KMS-11 (cell line): Measurements from ENCODE around the gene LRRC4C.

Experiments
- H2AFZ ChIP-seq: fragments of 200-600 bp; sonication (generic); 2 replicates; pipeline ENCODE4 v1.6.1; 2016; ENCODE audit warnings: antibody characterized with exemption, mixed run types, low read depth
- H3K27ac ChIP-seq: fragments of 200-600 bp; sonication (generic); 2 replicates; pipeline ENCODE4 v1.6.1; 2016; ENCODE audit warnings: mild to moderate bottlenecking, mixed run types
- H3K27me3 ChIP-seq: fragments of 200-600 bp; sonication (generic); 2 replicates; pipeline ENCODE4 v1.6.1; 2017; ENCODE audit warnings: mild to moderate bottlenecking, low read depth, mixed run types, moderate library complexity; ENCODE audit not compliant: insufficient read depth
- H3K36me3 ChIP-seq: fragments of 200-600 bp; sonication (generic); 2 replicates; pipeline ENCODE4 v1.6.1; 2017; ENCODE audit warnings: mild to moderate bottlenecking, mixed run types; ENCODE audit not compliant: insufficient read depth
- H3K4me1 ChIP-seq: fragments of 200-600 bp; sonication (generic); 2 replicates; pipeline ENCODE4 v1.6.1; 2016; ENCODE audit warnings: mild to moderate bottlenecking, low read depth, mixed run types; ENCODE audit not compliant: poor library complexity, severe bottlenecking
- H3K4me2 ChIP-seq: fragments of 200-600 bp; sonication (generic); 2 replicates; pipeline ENCODE4 v1.7.0; 2016; ENCODE audit warnings: mild to moderate bottlenecking, mixed run types
- H3K4me3 ChIP-seq: fragments of 200-600 bp; sonication (generic); IDR thresholded peaks from 2 replicates; pipeline ENCODE4 v1.6.1; 2017; ENCODE audit warnings: low read depth, low read length, mixed read lengths; ENCODE audit not compliant: insufficient read depth
- H3K79me2 ChIP-seq: fragments of 200-600 bp; sonication (generic); 2 replicates; pipeline ENCODE4 v1.6.1; 2016; ENCODE audit warnings: low read depth, mixed run types; ENCODE audit not compliant: insufficient read depth
- H3K9ac ChIP-seq: fragments of 200-600 bp; sonication (generic); 2 replicates; pipeline ENCODE4 v1.6.1; 2016; ENCODE audit warnings: mild to moderate bottlenecking, mixed run types
- H4K20me1 ChIP-seq: fragments of 200-600 bp; sonication (generic); 2 replicates; pipeline ENCODE4 v1.6.1; 2016; ENCODE audit warnings: mild to moderate bottlenecking, mixed run types; ENCODE audit not compliant: insufficient read depth
- CTCF ChIP-seq: fragments of 200-600 bp; sonication (generic); conservative IDR thresholded peaks from 2 replicates; pipeline ENCODE4 v1.6.1; 2017; ENCODE audit warnings: low read depth, mild to moderate bottlenecking, antibody characterized with exemption, low read length, moderate library complexity, mixed read lengths

LRRC4C gene

GRCh38 chr11:40746282-40746681 lies 713.2 kb downstream of the LRRC4C start:
- no peak for TF ChIP-seq CTCF
- H3K27me3 ChIP-seq = no peaks in the 10 kb centered on the region

GRCh38 chr11:40732132-40732531 lies 727.3 kb downstream of the LRRC4C start:
- no peak overlapping the region for H2AFZ ChIP-seq

More at GRCh38 chr11:40746282-40746681, 713.2 kb downstream of the LRRC4C start:
- Histone ChIP-seq H3K4me2 (no peak overlapping the region), H3K9ac (no peak overlapping the region), H3K4me3 (no peak overlapping the region), H3K79me2 (no peaks in the 10 kb centered on the region), H4K20me1 (no peaks in the 10 kb centered on the region), H3K27ac (no peak overlapping the region), H3K4me1 (no peaks in the 10 kb centered on the region), H2AFZ (no peak overlapping the region), H3K36me3 (no peaks in the 10 kb centered on the region)

GRCh38 chr11:40722179-40722795 lies 737.2 kb downstream of the LRRC4C start:
- H3K36me3 ChIP-seq = no peaks in the 10 kb centered on the region
- H4K20me1 ChIP-seq = no peaks in the 10 kb centered on the region
- no peak for TF ChIP-seq CTCF
- no peak overlapping the region for H3K27ac ChIP-seq
- H3K9ac ChIP-seq = no peak overlapping the region
- H3K4me3 ChIP-seq = no peak overlapping the region
- H2AFZ ChIP-seq = no peak overlapping the region
- H3K79me2 ChIP-seq = no peaks in the 10 kb centered on the region
- no peaks in the 10 kb centered on the region for H3K4me1 ChIP-seq
- no peaks in the 10 kb centered on the region for H3K27me3 ChIP-seq
- H3K4me2 ChIP-seq = no peak overlapping the region

More at GRCh38 chr11:40732132-40732531, 727.3 kb downstream of the LRRC4C start:
- Histone ChIP-seq H3K79me2 (no peaks in the 10 kb centered on the region), H3K27me3 (no peaks in the 10 kb centered on the region), H3K4me2 (no peak overlapping the region), H4K20me1 (no peaks in the 10 kb centered on the region), H3K9ac (no peak overlapping the region), H3K36me3 (no peaks in the 10 kb centered on the region), H3K4me1 (no peaks in the 10 kb centered on the region), H3K4me3 (no peak overlapping the region), H3K27ac (no peak overlapping the region)
- TF ChIP-seq CTCF = no peak

GRCh38 chr11:40716344-40717130 lies 742.9 kb downstream of the LRRC4C start:
- no peak overlapping the region for H3K4me2 ChIP-seq
- H3K9ac ChIP-seq = no peak overlapping the region
- H3K36me3 ChIP-seq = no peaks in the 10 kb centered on the region
- H3K27me3 ChIP-seq = no peaks in the 10 kb centered on the region
- no peaks in the 10 kb centered on the region for H3K4me1 ChIP-seq
- H2AFZ ChIP-seq = no peak overlapping the region
- H3K79me2 ChIP-seq = no peaks in the 10 kb centered on the region
- no peak overlapping the region for H3K4me3 ChIP-seq
- H3K27ac ChIP-seq = no peak overlapping the region
- H4K20me1 ChIP-seq = no peaks in the 10 kb centered on the region
- TF ChIP-seq CTCF = no peak
